Measurements from ENCODE around the gene PRR33.

The PRR33 gene

DNA sequence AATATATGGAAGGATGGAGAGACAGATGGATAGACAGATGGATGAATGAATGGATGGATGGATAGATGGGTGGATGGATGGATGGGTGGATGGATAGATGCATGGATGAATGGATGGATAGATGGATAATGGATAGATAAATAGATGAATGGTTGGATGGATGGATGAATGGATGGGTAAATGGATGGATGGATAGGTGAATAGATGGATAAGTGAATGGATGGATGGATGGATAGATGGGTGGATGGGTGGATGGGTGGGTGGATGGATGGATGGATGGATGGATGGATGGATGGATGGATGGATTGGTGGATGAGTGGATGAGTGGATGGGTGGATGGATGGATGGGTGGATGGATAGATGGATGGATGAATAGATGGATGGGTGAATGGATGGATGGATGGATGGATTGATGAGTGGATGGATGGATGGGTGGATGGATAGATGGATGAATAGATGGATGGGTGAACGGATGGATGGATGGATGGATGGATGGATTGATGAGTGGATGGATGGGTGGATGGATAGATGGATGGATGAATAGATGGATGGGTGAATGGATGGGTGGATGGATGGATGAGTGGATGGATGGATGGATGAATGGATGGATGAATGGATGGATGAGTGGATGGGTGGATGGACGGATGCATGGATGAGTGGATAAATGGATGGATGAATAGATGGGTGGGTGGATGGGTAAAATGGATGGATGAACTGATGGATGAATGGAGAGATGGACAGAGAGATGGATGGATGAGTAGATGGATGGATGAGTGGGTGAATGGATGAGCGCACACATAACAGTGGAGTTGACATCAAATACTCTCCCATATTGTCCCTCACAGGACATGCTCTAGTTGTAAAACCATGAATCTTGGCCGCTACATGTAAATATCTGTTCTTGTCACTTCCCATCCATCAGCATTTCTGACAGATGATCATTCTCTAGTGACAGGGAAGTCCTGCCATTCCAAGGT, 30.0 kb downstream of the PRR33 start:
- no peak for DNase-seq

DNA sequence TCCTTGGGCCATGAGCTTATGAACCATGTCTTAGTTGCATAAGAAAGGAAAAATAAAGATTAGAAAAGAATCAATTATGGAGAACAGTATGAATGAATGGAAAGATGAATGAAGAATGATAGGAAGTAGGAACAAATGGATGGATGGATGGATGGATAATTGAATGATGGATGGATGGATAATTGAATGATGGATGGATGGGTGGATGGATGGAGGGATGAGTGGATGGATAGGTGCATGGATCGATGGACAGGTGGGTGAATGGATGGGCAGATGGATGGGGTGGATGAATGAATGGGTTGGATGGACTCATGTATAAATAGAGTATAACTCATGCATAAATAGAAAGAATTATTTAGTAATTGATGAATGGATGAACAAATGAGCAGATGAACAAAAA, 31.6 kb downstream of the PRR33 start:
- DNase-seq: no peak

DNA sequence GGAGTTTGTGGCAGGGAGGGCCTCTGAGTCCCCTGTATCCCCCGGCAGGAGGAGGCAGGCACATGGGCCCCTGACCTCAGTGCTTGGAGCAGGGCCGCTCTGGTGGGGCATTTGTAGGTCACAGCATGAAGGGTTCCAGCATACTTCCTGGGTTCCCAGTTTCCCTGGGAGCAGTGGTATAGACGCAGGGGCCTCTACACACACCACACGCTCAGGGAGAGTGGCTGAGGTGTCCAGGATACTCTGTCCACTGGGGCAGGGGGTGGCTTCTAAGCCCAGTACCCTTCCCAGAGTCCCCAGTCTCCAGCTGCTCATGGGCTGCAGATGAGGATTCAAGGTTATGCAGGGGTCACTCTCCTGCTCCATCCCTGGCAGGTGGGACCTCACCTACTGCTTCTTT, 32.7 kb downstream of the PRR33 start:
- DNase-seq: no peak

DNA sequence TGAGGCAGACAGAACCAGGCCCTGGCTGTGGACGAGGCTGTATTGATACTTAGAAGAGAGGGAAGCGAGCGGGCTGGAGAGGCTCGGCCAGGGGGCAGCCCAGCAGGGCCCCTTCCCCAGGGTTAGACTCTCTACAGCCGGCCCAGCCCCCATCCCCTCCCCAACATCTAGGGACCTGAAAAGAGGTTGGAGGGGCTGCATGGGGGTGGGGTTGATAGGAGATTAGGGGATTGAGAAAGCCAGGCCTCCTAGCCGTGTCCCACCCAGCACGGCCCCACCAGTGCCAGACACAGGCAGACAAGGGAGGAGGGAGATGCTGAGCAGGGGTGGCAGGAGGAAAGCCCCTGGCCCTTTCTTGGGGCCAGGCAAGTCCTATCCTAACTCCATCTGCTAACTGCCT, 33.1 kb downstream of the PRR33 start:
- no peak for DNase-seq

DNA sequence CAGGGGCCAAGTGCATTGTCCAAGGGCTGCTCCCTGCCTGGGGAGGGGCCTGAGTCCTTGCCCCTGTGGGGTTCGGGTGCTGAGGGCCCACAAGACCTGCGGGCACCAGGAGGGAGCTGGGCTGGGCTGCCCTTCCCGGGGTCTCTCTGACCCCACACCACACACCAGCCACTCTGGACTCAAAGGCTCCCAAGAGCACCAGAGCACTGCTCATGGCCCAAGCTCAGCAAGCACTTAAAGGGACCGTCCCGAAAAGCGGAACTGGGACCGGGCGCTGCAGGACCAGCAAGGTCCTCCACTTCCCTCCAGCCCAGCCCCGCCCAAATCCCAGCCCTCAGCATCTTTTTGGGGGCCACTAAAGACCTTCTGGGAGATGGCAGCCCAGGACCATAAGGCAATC, 33.5 kb downstream of the PRR33 start:
- no peak for DNase-seq

DNA sequence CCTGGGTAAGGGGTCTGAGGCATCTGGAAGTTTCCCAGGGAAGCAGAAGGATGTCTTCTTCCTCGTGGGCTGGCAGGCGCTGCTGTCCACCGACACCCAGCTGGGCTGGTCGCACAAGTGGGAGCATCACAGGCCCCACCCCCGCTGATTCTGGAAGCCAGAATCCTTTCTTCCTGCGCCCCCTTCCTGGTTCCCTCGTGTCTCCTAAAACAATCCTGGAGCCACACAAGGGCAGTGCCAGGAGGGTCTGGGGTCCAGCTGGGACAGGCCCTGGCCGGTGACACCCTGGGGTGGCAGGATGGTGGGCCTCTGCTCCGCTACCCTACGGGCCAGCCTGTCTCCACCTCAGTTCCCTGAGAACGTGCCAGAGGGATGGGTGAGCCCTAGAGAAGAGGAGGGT, 34.6 kb downstream of the PRR33 start:
- DNase-seq: no peak

DNA sequence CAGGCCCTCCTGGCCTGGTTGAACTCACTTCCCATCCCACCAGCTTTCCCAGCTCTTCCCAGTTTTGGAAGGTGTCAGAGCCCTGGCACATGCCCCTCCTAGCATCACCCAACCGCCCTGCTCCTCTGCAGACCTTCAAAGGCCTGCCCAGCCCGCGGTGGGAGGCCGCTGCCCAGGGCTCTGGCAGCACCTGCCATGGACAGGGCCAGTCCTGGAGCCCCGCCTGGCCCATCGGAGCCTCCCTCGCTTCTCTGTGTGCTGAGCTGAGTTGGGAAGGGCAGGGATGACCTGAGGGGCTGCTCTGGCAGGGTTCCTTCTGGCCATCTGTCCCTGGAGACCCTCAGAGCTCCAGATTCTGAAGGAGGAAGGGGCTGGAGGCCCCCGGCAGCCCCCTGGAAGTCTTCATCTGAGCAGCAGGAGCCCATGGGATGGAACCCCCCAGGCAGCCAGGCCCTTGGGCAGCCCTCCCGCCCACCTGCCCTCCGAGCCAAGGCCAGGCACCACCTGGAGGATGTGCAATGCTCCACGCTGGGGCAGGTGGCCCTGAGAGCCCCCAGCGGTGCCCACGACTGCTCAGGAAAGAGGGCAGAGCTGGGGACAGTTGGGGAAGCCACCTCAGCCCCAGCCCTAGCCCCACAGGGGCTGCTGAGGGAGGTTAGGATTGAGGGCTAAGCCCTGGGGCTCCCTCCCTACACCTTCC, 35.2 kb downstream of the PRR33 start:
- no peak for DNase-seq

DNA sequence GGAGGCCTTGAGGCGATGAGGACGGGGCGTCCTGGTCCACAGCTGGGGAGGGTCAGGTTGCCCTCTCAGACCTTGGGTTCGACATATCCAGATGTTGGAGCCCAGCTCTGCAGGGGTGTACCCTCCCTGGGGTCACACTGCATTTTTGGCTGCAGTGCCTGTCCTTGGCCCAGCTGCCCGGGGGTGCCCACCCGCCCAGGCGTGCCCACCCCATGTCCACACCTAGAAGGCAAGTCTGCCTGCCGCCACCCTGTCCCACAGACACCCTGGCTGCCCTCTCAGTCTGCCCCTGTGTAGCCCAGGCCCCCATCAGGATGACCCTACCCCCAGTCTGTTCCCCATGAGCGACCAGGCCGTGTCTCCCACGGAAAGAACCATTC, 35.8 kb downstream of the PRR33 start:
- no peak for DNase-seq

DNA sequence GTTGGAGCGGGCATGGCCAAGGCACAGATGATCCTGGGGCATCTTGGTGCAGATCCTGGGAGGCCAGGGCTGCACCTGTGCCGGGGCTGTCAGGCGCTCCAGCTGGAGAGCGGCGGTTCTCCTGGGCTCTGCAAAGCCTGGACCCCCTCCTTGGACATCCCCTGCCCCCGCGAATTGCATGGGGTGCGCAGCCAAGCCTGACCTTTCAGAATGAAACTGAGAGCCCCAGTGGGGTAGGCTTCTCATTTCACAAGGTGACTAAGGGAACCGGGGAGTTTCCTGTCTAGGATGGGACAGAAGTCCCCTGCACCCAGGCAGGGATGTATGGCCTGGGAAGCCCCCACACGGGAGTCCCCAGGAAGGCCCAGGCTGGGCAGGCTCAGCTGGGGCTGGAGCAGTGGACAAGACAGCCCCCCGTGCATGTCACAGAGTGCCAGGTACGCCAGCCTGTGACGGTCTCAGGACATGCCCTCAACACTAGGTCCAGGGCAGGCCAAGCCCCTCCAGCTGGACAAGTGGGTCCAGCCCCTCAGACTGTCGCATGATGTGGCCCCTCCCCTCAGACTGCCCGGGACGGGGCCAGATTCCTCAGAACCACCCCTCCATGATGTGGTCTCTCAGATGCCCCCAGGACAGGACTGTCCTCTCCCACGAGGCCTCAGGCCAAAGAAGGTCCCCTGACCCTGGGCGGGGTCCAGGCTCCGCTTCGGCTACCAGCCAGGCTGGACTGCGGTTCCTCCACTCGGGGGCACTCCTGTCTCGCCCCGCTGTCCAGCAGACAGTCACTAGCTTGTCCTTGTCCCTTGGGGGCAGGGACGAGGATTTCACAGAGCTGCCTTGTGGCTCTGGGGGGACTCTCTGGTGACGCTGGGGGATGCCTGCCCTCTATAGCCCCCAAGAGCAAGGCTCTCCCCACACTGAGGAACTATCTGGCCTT, 36.5 kb downstream of the PRR33 start:
- no peak for DNase-seq

DNA sequence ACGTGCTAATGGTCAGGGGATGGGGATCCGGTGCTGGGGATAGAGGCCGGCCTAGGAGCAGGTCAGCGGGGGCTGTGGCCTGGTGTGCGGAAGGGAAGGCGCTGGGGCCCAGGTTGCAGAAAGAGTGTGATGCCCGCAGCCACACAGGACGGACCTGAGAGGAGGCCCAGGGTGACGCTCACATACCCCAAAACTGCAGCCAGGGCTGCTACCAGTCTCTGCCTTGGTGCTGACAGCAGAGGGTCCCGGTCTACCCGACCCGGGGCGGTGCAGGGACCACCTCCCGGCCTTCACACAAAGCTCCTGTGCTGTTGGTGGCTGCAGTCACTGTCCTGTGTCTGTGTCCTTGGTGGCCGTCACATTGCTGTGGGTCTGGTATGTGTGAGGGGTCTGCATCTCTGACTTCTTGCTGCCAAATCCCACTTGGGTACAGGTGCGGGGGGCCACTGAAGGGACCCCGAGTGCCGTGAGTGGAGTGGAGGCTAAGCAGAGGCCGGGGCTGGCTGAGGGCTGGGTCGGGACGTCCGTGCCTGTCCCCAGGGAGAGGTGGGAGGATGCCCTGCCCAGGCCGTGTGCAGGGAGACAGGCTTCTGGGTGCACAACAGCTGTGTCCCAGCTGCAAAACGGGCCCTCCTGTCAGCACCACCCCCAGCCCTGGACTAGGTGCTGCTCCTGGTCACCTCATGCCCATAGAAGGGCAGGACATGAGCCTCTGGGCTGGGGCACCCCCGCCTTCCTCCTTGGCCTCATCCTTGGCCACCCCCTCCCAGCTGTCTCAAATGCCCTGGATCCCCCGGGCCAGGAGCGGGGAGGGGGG, 37.4 kb downstream of the PRR33 start:
- DNase-seq: no peak

DNA sequence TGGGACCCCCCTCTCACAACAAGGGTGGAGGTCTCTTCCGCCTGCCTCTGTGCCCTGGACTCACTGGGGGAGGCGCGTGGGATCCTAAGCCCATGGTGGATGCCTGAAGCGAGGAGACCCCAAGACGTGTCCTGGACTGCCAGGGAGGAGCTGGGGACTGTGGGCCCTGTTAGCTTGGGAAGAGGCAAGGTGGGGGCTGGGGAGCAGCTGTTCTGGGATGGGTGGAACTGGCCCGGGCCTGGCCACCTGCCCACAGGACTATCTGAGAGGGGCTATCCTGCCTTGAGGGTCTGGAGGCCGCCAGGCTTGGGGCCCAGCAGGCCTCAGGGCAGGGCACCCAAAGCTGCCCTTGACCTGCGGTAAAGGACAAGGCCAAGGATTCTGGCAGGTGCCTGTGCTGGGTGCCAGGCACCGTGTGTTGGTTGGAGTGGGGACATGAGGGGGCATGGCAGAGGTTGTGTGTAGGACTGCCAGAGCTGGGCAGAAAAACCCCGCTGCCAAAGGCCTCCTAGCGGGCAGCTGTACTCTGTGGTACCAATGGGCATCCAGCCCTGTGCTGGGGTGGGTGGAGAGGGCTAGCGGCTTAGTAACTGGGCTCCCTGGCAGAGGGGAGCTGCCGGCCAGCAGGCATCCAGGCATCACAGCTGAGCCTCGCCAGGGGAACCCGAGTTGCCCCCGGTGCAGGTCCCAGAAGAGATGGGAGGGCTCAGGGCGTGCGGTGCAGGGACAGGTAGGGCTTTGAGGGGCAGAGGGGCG, 38.1 kb downstream of the PRR33 start:
- no peak for DNase-seq

DNA sequence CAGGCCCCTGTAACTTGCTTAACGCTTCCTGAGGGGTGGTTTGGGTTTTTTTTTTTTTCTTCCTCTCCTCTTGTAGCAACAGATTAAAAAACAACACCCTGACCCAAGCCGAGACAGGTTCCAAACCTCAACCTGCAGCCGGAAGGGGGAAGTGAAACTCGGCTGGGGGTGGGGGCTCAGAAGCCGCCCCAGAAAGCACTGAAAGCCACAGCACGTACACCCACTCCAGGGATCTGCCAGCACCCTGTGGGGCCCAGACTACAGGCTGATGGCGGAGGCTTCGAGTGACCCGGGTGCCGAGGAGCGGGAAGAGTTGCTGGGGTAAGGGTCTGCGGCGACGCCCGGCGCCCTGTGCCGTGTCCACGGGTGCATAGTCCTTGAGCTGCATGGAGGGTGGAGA, 38.8 kb downstream of the PRR33 start, which contains the start of gene LSP1:
Gene LSP1, plus strand, starts transcription at position 208 of the 400 bp plus-strand sequence. Its CDS starts 61 bp downstream, at position 269.
- DNase-seq: peak; percentile 53

DNA sequence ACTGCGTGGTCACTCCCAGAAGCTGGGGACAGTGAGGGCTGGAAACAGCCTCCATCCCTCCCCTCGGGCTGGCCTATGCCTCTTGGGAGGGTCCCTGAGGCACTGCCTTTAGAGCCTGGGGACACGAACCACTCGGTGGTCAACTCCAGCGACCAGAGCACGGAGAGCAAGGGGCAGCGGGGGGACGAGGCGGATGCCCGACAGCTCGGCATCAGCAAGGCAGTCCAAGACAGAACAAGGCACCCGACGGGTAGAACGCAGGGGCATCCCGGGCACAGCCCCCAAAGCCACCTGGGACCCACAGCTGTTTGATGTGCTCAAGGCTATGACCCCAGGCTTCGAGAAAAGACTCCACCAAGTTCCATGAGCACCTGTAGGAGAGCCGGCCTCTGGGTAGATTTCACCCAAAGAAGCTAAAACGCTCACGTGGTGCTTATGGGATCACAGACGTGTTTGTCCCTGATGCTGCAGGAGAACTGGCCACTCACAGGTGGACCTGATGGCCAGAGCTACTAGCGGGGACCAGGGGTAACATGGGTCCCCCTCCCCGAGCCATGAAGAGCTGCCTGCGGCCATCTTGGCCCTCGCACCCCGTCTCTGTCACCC, 39.3 kb downstream of the PRR33 start:
- DNase-seq: no peak

DNA sequence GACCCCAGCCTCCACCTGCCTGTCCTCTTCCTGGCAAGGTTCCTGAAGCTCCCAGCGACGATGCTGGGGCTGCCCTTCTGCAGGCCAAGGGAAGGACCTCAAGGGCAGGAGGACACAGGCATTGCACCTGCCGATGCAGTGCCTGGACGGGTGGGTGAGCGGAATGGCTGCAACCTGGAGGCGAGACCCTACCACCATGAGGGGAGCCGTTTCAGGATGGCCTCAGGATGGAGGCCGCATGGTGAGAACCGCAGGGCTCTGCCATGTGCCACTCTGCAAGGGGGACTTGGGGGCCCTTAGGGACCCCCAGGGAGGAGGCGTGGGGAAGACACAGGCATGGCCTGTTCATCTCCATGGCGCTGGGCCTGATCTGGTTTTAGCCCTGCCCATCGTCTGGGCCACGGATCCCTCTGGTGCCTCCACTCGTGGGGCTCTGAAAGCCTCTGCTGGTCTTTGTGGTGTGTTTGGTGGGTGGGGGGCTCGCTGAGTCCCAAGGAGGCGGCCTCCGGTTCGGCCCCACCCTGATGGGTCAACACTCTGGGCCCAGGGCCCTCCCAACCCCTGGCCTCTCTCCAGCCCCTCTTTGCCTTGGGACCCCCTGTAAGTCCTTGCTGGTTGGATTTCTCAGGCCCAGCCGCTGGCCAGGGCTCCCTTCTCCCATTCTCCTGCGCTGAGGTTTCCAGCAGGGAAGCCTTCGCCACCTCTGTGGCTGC, 40.1 kb downstream of the PRR33 start:
- no peak for DNase-seq

DNA sequence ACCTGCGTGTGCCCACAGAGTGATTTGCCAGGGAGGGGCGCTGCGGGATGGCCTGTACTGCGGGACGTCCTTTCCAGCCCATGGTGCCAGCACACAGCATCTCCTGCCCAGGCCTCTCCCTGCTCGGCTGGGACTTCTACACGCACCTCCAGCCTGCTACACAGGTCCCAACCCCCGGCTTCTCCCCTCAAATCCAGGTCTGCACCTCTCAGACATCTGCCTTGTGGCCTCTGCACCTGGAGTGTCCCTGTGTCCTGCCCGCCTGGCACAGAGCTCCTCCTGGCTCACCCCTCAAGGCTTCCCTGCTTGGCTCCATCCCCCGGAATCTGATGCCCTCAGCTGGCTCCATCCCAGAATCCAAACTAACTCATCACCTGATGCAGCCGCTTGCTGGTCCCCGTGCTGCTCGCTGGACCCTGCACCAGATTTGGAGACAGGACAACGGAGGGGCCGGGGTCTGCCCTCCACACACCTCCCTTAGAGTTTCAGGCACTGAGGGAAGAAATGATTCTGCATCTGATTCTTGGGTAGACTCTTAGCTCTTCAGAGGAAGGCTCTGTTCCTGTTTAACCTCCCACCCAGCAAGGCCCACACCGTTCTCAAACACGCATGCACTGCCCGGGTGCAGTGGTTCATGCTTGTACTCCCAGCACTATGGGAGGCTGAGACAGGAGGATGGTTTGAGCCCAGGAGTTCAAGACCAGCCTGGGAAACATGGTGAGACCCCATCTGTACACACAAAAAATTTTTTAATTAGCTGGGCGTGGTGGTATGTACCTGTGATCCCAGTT, 42.9 kb downstream of the PRR33 start:
- no peak for DNase-seq

DNA sequence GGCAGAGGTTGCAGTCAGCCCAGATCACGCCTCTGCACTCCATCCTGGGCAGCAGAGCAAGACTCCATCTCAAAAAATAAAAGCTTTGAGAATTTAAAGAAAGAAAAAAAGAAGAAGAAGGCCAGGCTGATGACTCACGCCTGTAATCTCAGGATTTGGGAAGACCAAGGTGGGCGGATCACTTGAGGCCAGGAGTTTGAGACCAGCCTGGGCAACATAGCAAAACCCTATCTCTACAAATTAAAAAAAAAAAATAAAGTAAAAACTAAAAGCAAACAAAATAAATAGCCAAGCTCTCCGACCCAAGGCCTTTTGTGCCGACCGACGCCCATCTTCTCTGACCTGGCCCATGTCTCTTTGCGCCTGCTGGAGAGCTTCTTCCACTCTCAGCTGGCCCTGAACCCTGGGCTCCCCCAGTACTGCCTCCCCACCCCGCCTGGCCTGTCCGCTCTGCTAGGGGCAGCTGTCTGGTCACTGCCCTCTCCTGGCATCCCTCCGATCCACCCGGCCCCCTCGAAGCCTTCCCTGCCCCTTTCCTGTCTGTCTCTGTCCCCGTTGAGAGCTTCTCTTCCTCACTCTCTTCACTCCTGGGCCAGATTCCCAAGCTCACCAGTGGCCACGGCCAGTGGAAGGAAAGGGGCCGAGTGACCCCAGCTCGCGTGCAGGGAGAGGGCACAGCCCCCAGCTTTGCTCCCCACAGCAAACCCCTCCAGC, 43.6 kb downstream of the PRR33 start:
- no peak for DNase-seq

DNA sequence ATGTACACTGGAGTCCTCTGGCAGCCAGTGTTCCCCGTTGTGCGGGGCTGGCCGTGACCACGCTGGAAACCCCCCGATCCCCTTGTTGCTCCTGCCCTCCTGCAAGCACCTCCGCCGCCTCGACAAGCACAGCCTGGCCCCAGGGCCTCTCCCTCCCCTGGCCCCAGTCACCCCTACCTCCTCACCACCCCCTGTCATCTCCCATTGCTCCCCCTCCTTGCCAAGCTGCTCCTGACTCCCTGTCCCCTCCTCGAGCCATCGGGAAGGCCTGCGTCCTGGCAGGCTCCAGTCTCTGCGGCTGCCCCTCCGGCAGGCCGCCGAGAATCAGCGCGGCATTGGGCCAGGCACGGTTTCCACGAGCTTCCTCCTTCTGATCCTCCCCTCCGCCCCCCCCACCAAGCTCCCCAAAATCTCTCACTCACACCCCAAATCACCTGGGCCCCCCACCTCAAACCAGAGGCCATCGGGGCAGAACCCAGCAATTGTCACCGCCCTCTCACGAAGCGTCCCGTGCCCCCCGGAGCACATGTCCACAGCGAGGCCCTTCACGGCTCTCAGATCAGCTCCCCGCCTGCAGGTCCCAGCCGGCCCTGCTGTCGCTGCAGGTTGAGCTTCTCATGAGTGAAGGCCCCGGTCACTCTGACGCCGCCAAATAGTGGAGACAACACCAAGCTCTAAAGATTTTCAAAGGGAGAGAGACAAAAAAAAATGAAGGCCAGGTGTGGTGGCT, 44.5 kb downstream of the PRR33 start:
- DNase-seq: no peak

DNA sequence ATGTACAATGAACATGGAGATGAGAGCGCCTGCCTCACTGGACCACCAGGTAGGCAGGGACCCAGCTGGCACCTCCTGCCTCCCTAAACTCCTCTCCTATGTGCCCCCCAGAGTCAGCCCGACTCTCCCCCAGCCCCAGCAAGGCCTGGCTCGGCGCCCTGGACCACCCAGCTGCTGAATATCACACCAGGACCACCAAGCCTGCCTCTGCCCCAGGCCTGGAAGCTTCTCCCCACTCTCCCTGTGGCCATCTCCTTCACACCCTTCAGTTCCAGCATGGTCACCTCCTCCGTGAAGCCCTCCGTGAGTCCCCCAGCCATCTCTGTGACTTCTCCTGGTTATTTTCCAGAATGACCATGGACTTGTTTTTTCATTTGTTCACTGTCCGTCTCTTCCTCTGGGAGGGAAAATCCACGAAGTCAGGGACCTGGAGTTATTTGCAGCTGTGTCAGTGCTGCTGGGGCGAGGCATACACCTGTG, 45.2 kb downstream of the PRR33 start:
- no peak for DNase-seq

All from activated gamma-delta T cell (primary cell).